H1 (cell line): ENCODE results near the gene SERPINA12. TPM values are rescaled to one million over a fixed set of nuclear protein-coding genes. Genes with fewer than 3 reads are reported as not detected.

Source experiments
- CTCF ChIA-PET: fragments of 300-600 bp; sonication (Branson Sonifier 250); formaldehyde crosslinking; loops from one replicate; lab custom pipeline; 2021; ENCODE audit not compliant: partially characterized antibody; lab: Charles Lee
- POLR2A ChIA-PET: fragments of 300-600 bp; sonication (Branson Sonifier 250); formaldehyde crosslinking; loops from one replicate; lab custom pipeline; 2021; ENCODE audit warnings: inconsistent platforms; ENCODE audit not compliant: partially characterized antibody; lab: Charles Lee
- DNase-seq, 2 experiments: peaks; one replicate each; pipeline versions ENCODE4 v3.0.0 to v3.0.0-alpha.2; 2010 to 2022; ENCODE audit warnings: low spot score in 2 of 2, low read depth in 1 of 2, mixed read lengths in 1 of 2
- FAIRE-seq: peaks from 2 replicates; lab custom pipeline; 2011; peaks lifted over from hg19 to GRCh38; lab: Jason Lieb, UNC
- H2AFZ ChIP-seq: 2 replicates; pipeline ENCODE4 v1.8.1; 2012; ENCODE audit warnings: low read length, inconsistent platforms
- H2AK5ac ChIP-seq: 2 replicates; pipeline ENCODE4 v1.6.1; 2013; ENCODE audit warnings: low read depth, low read length
- H2BK120ac ChIP-seq: replicated peaks from 2 replicates; pipeline ENCODE3; 2013; ENCODE audit warnings: low read depth, low read length, inconsistent platforms
- H2BK12ac ChIP-seq: 2 replicates; pipeline ENCODE4 v1.6.1; 2013; ENCODE audit warnings: low read depth, low read length
- H2BK15ac ChIP-seq: 2 replicates; pipeline ENCODE4 v1.6.1; 2013; ENCODE audit warnings: low read length
- H2BK20ac ChIP-seq: 2 replicates; pipeline ENCODE4 v1.6.1; 2013; ENCODE audit warnings: low read length
- H2BK5ac ChIP-seq: 2 replicates; pipeline ENCODE4 v1.6.1; 2013; ENCODE audit warnings: low read depth, low read length
- H3K14ac ChIP-seq: 2 replicates; pipeline ENCODE4 v1.6.1; 2013; ENCODE audit warnings: inconsistent platforms; ENCODE audit not compliant: insufficient read length
- H3K18ac ChIP-seq: 2 replicates; pipeline ENCODE4 v1.6.1; 2013; ENCODE audit warnings: low read length; ENCODE audit errors: extremely low read depth
- H3K23ac ChIP-seq: 2 replicates; pipeline ENCODE4 v1.6.1; 2013; ENCODE audit warnings: inconsistent platforms; ENCODE audit not compliant: insufficient read length
- H3K23me2 ChIP-seq: 2 replicates; pipeline ENCODE4 v1.6.1; 2013; ENCODE audit warnings: low read depth, low read length
- H3K27ac ChIP-seq: 2 replicates; pipeline ENCODE4 v1.6.1; 2011; ENCODE audit warnings: low read depth, low read length, inconsistent platforms
- H3K27me3 ChIP-seq, 4 experiments: replicated peaks in 1 of 4; 1 replicate in 1 of 4; 2 replicates in 3 of 4; pipeline versions ENCODE4 v1.6.1 to v1.8.1; 2011 to 2013; ENCODE audit warnings: low read length in 3 of 4, mild to moderate bottlenecking in 3 of 4, inconsistent platforms in 2 of 4, mixed read lengths in 2 of 4, moderate library complexity in 1 of 4; ENCODE audit not compliant: control insufficient read depth in 3 of 4, insufficient read depth in 3 of 4; ENCODE audit errors: extremely low read depth in 1 of 4
- H3K36me3 ChIP-seq, 4 experiments: 2 replicates each; pipeline versions ENCODE4 v1.6.1 to v1.8.1; 2011 to 2013; ENCODE audit warnings: mild to moderate bottlenecking in 4 of 4, low read length in 3 of 4, moderate library complexity in 2 of 4, control low read depth in 1 of 4, inconsistent platforms in 1 of 4; ENCODE audit not compliant: insufficient read depth in 4 of 4, control insufficient read depth in 2 of 4
- H3K4ac ChIP-seq: replicated peaks from 2 replicates; pipeline ENCODE3; 2013; ENCODE audit warnings: low read length, low read depth, mixed read lengths, inconsistent platforms; ENCODE audit not compliant: insufficient read length
- H3K4me1 ChIP-seq, 4 experiments: replicated peaks in 1 of 4; 1 replicate in 1 of 4; 2 replicates in 3 of 4; pipeline versions ENCODE4 v1.6.1 to v1.8.1; 2011 to 2013; ENCODE audit warnings: low read length in 3 of 4, inconsistent platforms in 2 of 4, mixed read lengths in 1 of 4; ENCODE audit not compliant: insufficient read depth in 4 of 4, control insufficient read depth in 3 of 4
- H3K4me2 ChIP-seq, 2 experiments: 2 replicates each; pipeline versions ENCODE4 v1.6.1 to v1.8.1; 2011 to 2013; ENCODE audit warnings: low read depth in 2 of 2, low read length in 2 of 2, control low read depth in 1 of 2, inconsistent platforms in 1 of 2, mild to moderate bottlenecking in 1 of 2; ENCODE audit not compliant: insufficient read depth in 1 of 2
- H3K4me3 ChIP-seq, 4 experiments: fragments of 200-600, 300-600 bp in 1 of 4; sonication (generic), shearing (Covaris generic), sonication (Bioruptor Twin) in 1 of 4; 2 replicates each; pipeline versions ENCODE4 v1.5.1 to v1.8.1; 2011 to 2016; ENCODE audit warnings: low read length in 4 of 4, low read depth in 3 of 4, control low read depth in 2 of 4, inconsistent platforms in 2 of 4, mild to moderate bottlenecking in 2 of 4, mixed read lengths in 1 of 4, moderate library complexity in 1 of 4; ENCODE audit not compliant: insufficient read depth in 2 of 4; ENCODE audit errors: extremely low read depth in 1 of 4
- H3K56ac ChIP-seq: replicated peaks from 2 replicates; pipeline ENCODE3; 2013; ENCODE audit warnings: low read depth, mild to moderate bottlenecking, mixed read lengths, low read length, inconsistent platforms; ENCODE audit not compliant: insufficient read length
- H3K79me1 ChIP-seq: 2 replicates; pipeline ENCODE4 v1.6.1; 2013; ENCODE audit warnings: low read depth, low read length, control low read depth
- H3K79me2 ChIP-seq, 2 experiments: 2 replicates each; pipeline versions ENCODE4 v1.6.1 to v1.8.1; 2012 to 2013; ENCODE audit warnings: low read length in 2 of 2, mild to moderate bottlenecking in 2 of 2, inconsistent platforms in 1 of 2; ENCODE audit not compliant: insufficient read depth in 2 of 2, control insufficient read depth in 1 of 2
- H3K9ac ChIP-seq, 4 experiments: replicated peaks in 1 of 4; 1 replicate in 1 of 4; 2 replicates in 3 of 4; pipeline versions ENCODE4 v1.6.1 to v1.8.1; 2011 to 2013; ENCODE audit warnings: low read depth in 3 of 4, low read length in 3 of 4, control low read depth in 2 of 4, mild to moderate bottlenecking in 2 of 4, moderate library complexity in 2 of 4, inconsistent platforms in 1 of 4; ENCODE audit errors: extremely low read depth in 1 of 4
- H3K9me3 ChIP-seq, 2 experiments: 2 replicates each; pipeline versions ENCODE4 v1.6.1 to v1.8.1; 2012 to 2013; ENCODE audit warnings: mild to moderate bottlenecking in 2 of 2, moderate library complexity in 2 of 2, control low read depth in 1 of 2, inconsistent platforms in 1 of 2, low read depth in 1 of 2, low read length in 1 of 2, mixed read lengths in 1 of 2; ENCODE audit not compliant: insufficient read depth in 2 of 2
- H4K20me1 ChIP-seq, 2 experiments: replicated peaks in 1 of 2; 2 replicates each; pipeline versions ENCODE3 to v1.8.1; 2011 to 2013; ENCODE audit warnings: inconsistent platforms in 2 of 2, low read length in 2 of 2, mild to moderate bottlenecking in 1 of 2; ENCODE audit not compliant: insufficient read depth in 2 of 2, control insufficient read depth in 1 of 2
- H4K5ac ChIP-seq: 2 replicates; pipeline ENCODE4 v1.6.1; 2013; ENCODE audit warnings: low read length, low read depth, mixed read lengths, inconsistent platforms; ENCODE audit not compliant: insufficient read length
- H4K8ac ChIP-seq: 2 replicates; pipeline ENCODE4 v1.8.0; 2013; ENCODE audit warnings: mild to moderate bottlenecking, moderate library complexity, low read length, inconsistent platforms; ENCODE audit not compliant: insufficient read depth; ENCODE audit errors: extremely low read depth
- H4K91ac ChIP-seq: replicated peaks from 2 replicates; pipeline ENCODE3; 2013; ENCODE audit warnings: low read length, mixed read lengths, inconsistent platforms; ENCODE audit not compliant: insufficient read length
- CBX5 ChIP-seq: fragments of 300-800, 300-1000 bp; sonication (generic); IDR thresholded peaks from 2 replicates; pipeline ENCODE4 v1.7.1; 2016; ENCODE audit warnings: antibody characterized with exemption, low read length, low read depth
- CREB1 ChIP-seq: IDR thresholded peaks from 2 replicates; pipeline ENCODE4 v1.6.1; 2012; ENCODE audit warnings: inconsistent platforms
- CTCF ChIP-seq, 3 experiments: IDR thresholded peaks; 1 replicate in 2 of 3; 2 replicates in 1 of 3; pipeline versions ENCODE4 v1.5.1 to v1.6.1; 2011; ENCODE audit warnings: low read length in 3 of 3, mild to moderate bottlenecking in 3 of 3, inconsistent platforms in 2 of 3, low read depth in 1 of 3, moderate library complexity in 1 of 3; ENCODE audit not compliant: insufficient read depth in 1 of 3; ENCODE audit errors: control extremely low read depth in 1 of 3
- EZH2 ChIP-seq: fragments of 200-600 bp; sonication (generic); IDR thresholded peaks from 2 replicates; pipeline ENCODE4 v1.7.1; 2012; ENCODE audit warnings: low read depth, mild to moderate bottlenecking, moderate library complexity, low read length, inconsistent platforms; ENCODE audit not compliant: severe bottlenecking
- NRF1 ChIP-seq: IDR thresholded peaks from 2 replicates; pipeline ENCODE4 v1.6.1; 2011; ENCODE audit warnings: mild to moderate bottlenecking, low read depth, low read length, improper control_type of control experiment
- TCF12 ChIP-seq: IDR thresholded peaks from 2 replicates; pipeline ENCODE4 v1.6.1; 2011; ENCODE audit warnings: low read depth, mild to moderate bottlenecking, low read length
- USF2 ChIP-seq: IDR thresholded peaks from 2 replicates; pipeline ENCODE4 v1.6.1; 2011; ENCODE audit warnings: low read length, improper control_type of control experiment
- WGBS, 2 experiments: shearing (Covaris generic) in 1 of 2; methylation state at CpG; one replicate each; pipeline versions ENCODE4 v1.1.6 to v1.1.7; 2013 to 2015; ENCODE audit warnings: low lambda C conversion rate in 2 of 2, mixed read lengths in 2 of 2, inconsistent platforms in 1 of 2, low coverage in 1 of 2, missing lambda C conversion rate in 1 of 2; ENCODE audit not compliant: insufficient replicate concordance in 2 of 2, insufficient coverage in 1 of 2, insufficient read length in 1 of 2; ENCODE audit errors: extremely low coverage in 1 of 2, missing lambda C conversion rate in 1 of 2; 5-methylcytosine and 5-hydroxymethylcytosine counted together
- polyA plus RNA-seq, 7 experiments: library from polyadenylated mRNA; depleted of rRNA in 3 of 7; stranded (reverse) in 5 of 7; unstranded in 2 of 7; fragments of >200 nt in 5 of 7; fragments of 200-250 nt in 2 of 7; gene quantifications; 1 replicate in 5 of 7; 2 replicates in 1 of 7; 4 replicates in 1 of 7; pipeline versions ENCODE4 v1.2.1 to v1.2.3, GENCODE V29; 2011 to 2013; ENCODE audit warnings: missing spikeins in 2 of 7, mixed read lengths in 2 of 7
- total RNA-seq: library from RNA; stranded (reverse); fragmentation: NEBNext Ultra II Directional; extraction: Animal tissue kit (Norgen Biotek cat#: 25700); gene quantifications from 2 replicates; pipeline ENCODE4 v1.2.1, GENCODE V29; 2021

SERPINA12 gene
- total and polyA plus RNA-seq, 2 of the 8 experiments (the other 6 are each of a cell fraction or from before 2014, with no cell fraction given) = not detected

- Histone ChIP-seq H3K27me3 (no peaks in the 10 kb centered on the region), H3K4me2 (no peak overlapping the region), H4K20me1 (no peaks in the 10 kb centered on the region), H3K18ac (no peak overlapping the region), H2AK5ac (no peak overlapping the region), H3K4ac (no peak overlapping the region), H3K23me2 (no peaks in the 10 kb centered on the region), H2BK20ac (no peak overlapping the region), H3K23ac (no peak overlapping the region), H3K14ac (no peak overlapping the region), H2AFZ (no peak overlapping the region), H3K36me3 (no peaks in the 10 kb centered on the region), H3K4me1 (peaks cover 0 to 9% (median 7%) of the 10 kb centered on the region in 4 experiments), H3K79me1 (no peaks in the 10 kb centered on the region), H2BK15ac (peak overlapping the region; percentile 88), H2BK120ac (no peak overlapping the region), H3K79me2 (no peaks in the 10 kb centered on the region), H4K5ac (no peak overlapping the region), H3K27ac (no peak overlapping the region), H4K8ac (peak overlapping the region; percentile 86), H3K9ac (no peak overlapping the region), H2BK12ac (0 out of 2 replicates have a peak overlapping the region, but pooled peaks have one; percentile 68), H2BK5ac (no peak overlapping the region), H3K4me3 (no peak overlapping the region), H3K56ac (no peak overlapping the region), H3K9me3 (no peaks in the 10 kb centered on the region), H4K91ac (peak overlapping the region; percentile 40)
- DNase-seq (no peak), FAIRE-seq (no peak)
- ChIA-PET POLR2A (interaction anchor here (0.9 kb wide), 1 partner anchor 15 kb away, joined by 3 read pairs; no protein-coding TSS in a partner anchor), CTCF (interaction anchor here (0.6 to 5.5 kb wide), 60 partner anchors 9 to 1375 kb away, joined by 3 to 53 read pairs (median 4); partner anchors contain the start of genes IFI27L2, SERPINA11, SERPINA4 and SERPINA5)
- 92% methylated on average over 13 of the region's 14 CpGs; no CpG with 5 or more reads in 1 of the 2 experiments for whole genome bisulfite sequencing, 2 experiments
- TF ChIP-seq CREB1 (no peak), CBX5 (no peak), EZH2 (no peak), TCF12 (no peak), CTCF (IDR thresholded peaks at IDR 0.05; ENCODE audit: control extremely low read depth in 1 of 3, insufficient read depth in 1 of 3, low read depth in 1 of 3, low read length in 3 of 3) (no peak), USF2 (no peak), NRF1 (no peak)
Observed at GRCh38 chr14:94548131-94548998, 39.1 kb upstream of the SERPINA12 start.
